Transverse colon (tissue), 4 donors: ENCODE data around the gene FXN. TPM values are rescaled to one million over a fixed set of nuclear protein-coding genes. Genes with fewer than 3 reads are reported as not detected.

ENCODE experiments used
- DNase-seq: peaks from one replicate; pipeline ENCODE4 v3.0.0-alpha.2; 2019
- H3K27ac ChIP-seq, 4 donors: fragments of 200-600 bp; sonication (generic); 2 replicates each; pipeline ENCODE4 v1.5.1; 2016 to 2018; ENCODE audit warnings: inconsistent platforms in 4 of 4
- H3K27me3 ChIP-seq: fragments of 200-600 bp; sonication (generic); 2 replicates; pipeline ENCODE4 v1.5.1; 2017; ENCODE audit warnings: inconsistent platforms
- H3K36me3 ChIP-seq, 4 donors: fragments of 200-600 bp; sonication (generic); 2 replicates each; pipeline ENCODE4 v1.5.1; 2017 to 2019; ENCODE audit warnings: inconsistent platforms in 4 of 4
- H3K4me1 ChIP-seq, 4 donors: fragments of 200-600 bp; sonication (generic); 2 replicates each; pipeline ENCODE4 v1.5.1; 2017 to 2020; ENCODE audit warnings: inconsistent platforms in 4 of 4
- H3K4me3 ChIP-seq, 4 donors: fragments of 200-600 bp; sonication (generic); 1 replicate in 1 of 4; 2 replicates in 3 of 4; pipeline versions ENCODE4 v1.5.1 to v1.6.1; 2017 to 2019; ENCODE audit warnings: inconsistent platforms in 4 of 4
- H3K9me3 ChIP-seq, 2 donors: fragments of 200-600 bp; sonication (generic); 2 replicates each; pipeline ENCODE4 v1.5.1; 2017 to 2019; ENCODE audit warnings: inconsistent platforms in 2 of 2
- EP300 ChIP-seq: sonication (generic); formaldehyde crosslinking; IDR thresholded peaks from one replicate; pipeline ENCODE4 v1.6.1; 2017; ENCODE audit warnings: antibody characterized with exemption, low read depth
- POLR2A ChIP-seq: fragments of 450-650 bp; IDR thresholded peaks from one replicate; pipeline ENCODE4 v1.6.1; 2016; ENCODE audit warnings: antibody characterized with exemption, mild to moderate bottlenecking, moderate library complexity
- POLR2AphosphoS5 ChIP-seq, 3 donors: sonication (generic); formaldehyde crosslinking; IDR thresholded peaks; one replicate each; pipeline ENCODE4 v1.6.1; 2016; ENCODE audit warnings: antibody characterized with exemption in 3 of 3
- WGBS, 2 donors: methylation state at CpG; one replicate each; pipeline ENCODE4 v1.1.5; 2018; ENCODE audit warnings: low coverage in 1 of 2; 5-methylcytosine and 5-hydroxymethylcytosine counted together
- in situ Hi-C, 4 donors: fragments of 200-750 bp; cut with MboI; loops; one replicate each; pipeline versions ENCODE4 v1.15.0 to v1.15.1; 2017; ENCODE audit warnings: low sequenced_read_pairs in 3 of 4, low pct_ligation_motif_present in 1 of 4, low pct_unique_long_range_greater_than_20kb in 1 of 4
- intact Hi-C: fragments of 100-400 bp; cut with DNase I; formaldehyde crosslinking; loops from one replicate; pipeline ENCODE4 v1.15.1; 2023; ENCODE audit warnings: low total_unique reads
- total RNA-seq, 4 donors: library from RNA; depleted of rRNA; stranded (reverse); fragments of >200 nt; gene quantifications; one replicate each; pipeline ENCODE4 v1.1.0, GENCODE V29; 2016
- TF ChIP-seq, protein P1 (sequence below), 5 experiments: fragments of 200-600 bp in 3 of 5; fragments of 450-650 bp in 2 of 5; sonication (generic) in 3 of 5; IDR thresholded peaks; 1 replicate in 2 of 5; 2 replicates in 3 of 5; pipeline ENCODE4 v1.5.1; 2016 to 2017; ENCODE audit warnings: antibody characterized with exemption in 5 of 5, inconsistent platforms in 3 of 5, mild to moderate bottlenecking in 2 of 5, moderate library complexity in 1 of 5

FXN gene
- total RNA-seq, 4 donors from 2014 or later = 2.0 to 5.5 (median 3.5) TPM

DNA sequence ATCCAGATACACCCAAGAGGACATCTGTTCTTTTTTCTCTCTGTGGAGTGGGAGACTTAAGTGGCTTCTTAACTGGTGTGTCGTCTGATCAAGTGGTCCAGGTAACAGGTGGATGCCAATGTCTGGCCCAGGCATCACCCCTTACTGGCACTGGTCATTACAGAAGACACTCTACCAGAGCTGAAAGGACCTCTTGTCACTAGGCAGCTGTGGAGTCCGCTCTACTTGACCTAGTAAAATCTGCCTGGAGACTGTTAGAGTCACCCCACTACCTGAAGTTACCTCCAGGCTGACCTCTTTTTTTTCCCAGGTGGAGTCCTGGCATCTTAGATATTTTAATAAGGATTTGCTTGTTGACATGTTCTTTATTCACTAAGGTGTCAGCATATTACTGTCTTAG is 22.5 kb downstream of the FXN start:
- H3K4me3 ChIP-seq = no peak overlapping the region
- H3K27me3 ChIP-seq = no peaks in the 10 kb centered on the region
- TF ChIP-seq, protein P1, sequence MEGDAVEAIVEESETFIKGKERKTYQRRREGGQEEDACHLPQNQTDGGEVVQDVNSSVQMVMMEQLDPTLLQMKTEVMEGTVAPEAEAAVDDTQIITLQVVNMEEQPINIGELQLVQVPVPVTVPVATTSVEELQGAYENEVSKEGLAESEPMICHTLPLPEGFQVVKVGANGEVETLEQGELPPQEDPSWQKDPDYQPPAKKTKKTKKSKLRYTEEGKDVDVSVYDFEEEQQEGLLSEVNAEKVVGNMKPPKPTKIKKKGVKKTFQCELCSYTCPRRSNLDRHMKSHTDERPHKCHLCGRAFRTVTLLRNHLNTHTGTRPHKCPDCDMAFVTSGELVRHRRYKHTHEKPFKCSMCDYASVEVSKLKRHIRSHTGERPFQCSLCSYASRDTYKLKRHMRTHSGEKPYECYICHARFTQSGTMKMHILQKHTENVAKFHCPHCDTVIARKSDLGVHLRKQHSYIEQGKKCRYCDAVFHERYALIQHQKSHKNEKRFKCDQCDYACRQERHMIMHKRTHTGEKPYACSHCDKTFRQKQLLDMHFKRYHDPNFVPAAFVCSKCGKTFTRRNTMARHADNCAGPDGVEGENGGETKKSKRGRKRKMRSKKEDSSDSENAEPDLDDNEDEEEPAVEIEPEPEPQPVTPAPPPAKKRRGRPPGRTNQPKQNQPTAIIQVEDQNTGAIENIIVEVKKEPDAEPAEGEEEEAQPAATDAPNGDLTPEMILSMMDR (IDR thresholded peaks at IDR 0.05) = no peak
- no peak for TF ChIP-seq POLR2AphosphoS5 (IDR thresholded peaks at IDR 0.05)
- TF ChIP-seq POLR2A = no peak
- TF ChIP-seq EP300 = no peak
- intact Hi-C loops (no loop called here), in situ Hi-C loops (loop anchor here (10.0 to 25.0 kb wide), 2 partner anchors 129 to 137 kb away; no protein-coding TSS in a partner anchor)
- 96% methylated on average over 2 of the region's 2 CpGs; no CpG with 5 or more reads in 1 of the 2 donors for WGBS, 2 donors
- H3K27ac ChIP-seq = no peak overlapping the region
- no peaks in the 10 kb centered on the region for H3K36me3 ChIP-seq
- H3K4me1 ChIP-seq = peaks cover 0 to 5% (median 0%) of the 10 kb centered on the region in 4 donors
- no peak for DNase-seq
- H3K9me3 ChIP-seq = no peaks in the 10 kb centered on the region

DNA sequence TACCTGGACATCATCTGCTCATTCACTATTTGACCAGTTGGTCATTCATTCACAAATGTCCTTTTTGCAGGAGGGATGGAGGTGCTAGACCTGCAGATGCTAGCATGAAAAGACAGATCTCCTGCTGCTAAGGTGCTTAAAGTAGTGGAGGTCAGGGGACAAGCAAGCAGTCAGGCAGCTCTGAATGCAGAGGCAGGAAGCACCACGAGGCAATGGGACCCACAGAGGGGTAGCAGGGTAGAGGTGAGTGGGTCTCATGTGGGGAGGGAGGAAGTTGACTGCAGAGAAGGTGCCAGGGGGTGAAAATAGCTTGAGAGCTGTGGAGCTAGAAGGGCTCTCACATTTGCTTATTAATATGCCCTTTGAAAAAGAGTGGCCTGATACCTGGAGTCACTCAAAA is 25.2 kb downstream of the FXN start:
- no peak overlapping the region for H3K27ac ChIP-seq
- no peaks in the 10 kb centered on the region for H3K27me3 ChIP-seq
- no peaks in the 10 kb centered on the region for H3K4me1 ChIP-seq
- in situ Hi-C loops = loop anchor here in 1 of 4 donors (25.0 kb wide), 1 partner anchor 127 kb away; no protein-coding TSS in a partner anchor
- no peaks in the 10 kb centered on the region for H3K36me3 ChIP-seq
- intact Hi-C loops = no loop called here
- no peak for DNase-seq
- no peak for TF ChIP-seq POLR2A
- H3K9me3 ChIP-seq = no peaks in the 10 kb centered on the region
- WGBS, 2 donors = 32% methylated on average over 1 of the region's 1 CpG; no CpG with 5 or more reads in 1 of the 2 donors
- H3K4me3 ChIP-seq = no peak overlapping the region

GRCh38 chr9:69062195-69062594 is 26.6 kb downstream of the FXN start:
- in situ Hi-C loops = loop anchor here in 1 of 4 donors (25.0 kb wide), 1 partner anchor 125 kb away; no protein-coding TSS in a partner anchor

GRCh38 chr9:69063839-69064238 is 28.3 kb downstream of the FXN start:
- no peak for DNase-seq
- H3K27me3 ChIP-seq = no peaks in the 10 kb centered on the region
- no peak overlapping the region for H3K27ac ChIP-seq
- in situ Hi-C loops = loop anchor here in 1 of 4 donors (25.0 kb wide), 1 partner anchor 123 kb away; no protein-coding TSS in a partner anchor
- H3K36me3 ChIP-seq = no peaks in the 10 kb centered on the region
- intact Hi-C loops = no loop called here
- TF ChIP-seq POLR2A (no peak), POLR2AphosphoS5 (IDR thresholded peaks at IDR 0.05) (no peak), EP300 (no peak)
- TF ChIP-seq, protein P1 (IDR thresholded peaks at IDR 0.05) = no peak
- no peaks in the 10 kb centered on the region for H3K9me3 ChIP-seq
- H3K4me1 ChIP-seq = no peaks in the 10 kb centered on the region
- H3K4me3 ChIP-seq = no peak overlapping the region
- WGBS, 2 donors = 86% methylated on average over 4 of the region's 4 CpGs; no CpG with 5 or more reads in 1 of the 2 donors

More at GRCh38 chr9:69062195-69062594, 26.6 kb downstream of the FXN start:
- Histone ChIP-seq H3K9me3 (no peaks in the 10 kb centered on the region), H3K27me3 (no peaks in the 10 kb centered on the region), H3K36me3 (no peaks in the 10 kb centered on the region), H3K4me3 (no peak overlapping the region), H3K27ac (no peak overlapping the region), H3K4me1 (no peaks in the 10 kb centered on the region)
- WGBS, 2 donors = 96 to 97% methylated on average over 5 of the region's 5 CpGs
- TF ChIP-seq, protein P1 (IDR thresholded peaks at IDR 0.05) = no peak
- TF ChIP-seq EP300 (no peak), POLR2A (no peak), POLR2AphosphoS5 (IDR thresholded peaks at IDR 0.05) (no peak)
- intact Hi-C loops = no loop called here
- no peak for DNase-seq

- TF ChIP-seq, protein P1 (IDR thresholded peaks at IDR 0.05) = no peak
- TF ChIP-seq POLR2A (no peak), POLR2AphosphoS5 (IDR thresholded peaks at IDR 0.05) (no peak), EP300 (no peak)
- H3K4me3 ChIP-seq = no peak overlapping the region
- no peak for DNase-seq
- H3K9me3 ChIP-seq = no peaks in the 10 kb centered on the region
- no peak overlapping the region for H3K27ac ChIP-seq
- in situ Hi-C loops = loop anchor here in 1 of 4 donors (25.0 kb wide), 1 partner anchor 122 kb away; no protein-coding TSS in a partner anchor
- H3K4me1 ChIP-seq = no peaks in the 10 kb centered on the region
- intact Hi-C loops = no loop called here
- WGBS, 2 donors = 55 to 89% methylated on average over 1 of the region's 1 CpG
- no peaks in the 10 kb centered on the region for H3K36me3 ChIP-seq
- no peaks in the 10 kb centered on the region for H3K27me3 ChIP-seq
Observed at GRCh38 chr9:69065660-69066059, 30.1 kb downstream of the FXN start.
